HG03439 (cell line): ENCODE measurements around the gene USP28.
"Not testable (repeated sequence)": the region's sequence is repeated elsewhere in the genome, so short reads cannot be mapped to it uniquely, and the experiment has no call there.

Experiments
- ATAC-seq: cut with Tn5 transposase; IDR thresholded peaks from one replicate; pipeline ENCODE4 v1.9.1; 2021; ENCODE audit warnings: mild to moderate bottlenecking, moderate library complexity; ENCODE audit not compliant: unreplicated experiment

Gene USP28

GRCh38 chr11:113779496-113779895, 95.9 kb downstream of the USP28 start, which contains the start of gene CLDN25:
TSS of gene CLDN25 (plus strand) at chr11:113779796. CDS start at chr11:113779796, 0 bp downstream.
- ATAC-seq = no peak

GRCh38 chr11:113778111-113778910, 97.1 kb downstream of the USP28 start:
- ATAC-seq = no peak

- ATAC-seq = no peak
Observed at GRCh38 chr11:113774174-113774503, 101.2 kb downstream of the USP28 start.

GRCh38 chr11:113773416-113774173, 101.8 kb downstream of the USP28 start, which contains the start of gene ZW10:
TSS of gene ZW10 (minus strand) at chr11:113773692. CDS start at chr11:113773666, 26 bp downstream.
- ATAC-seq = peak; percentile 97

- no peak for ATAC-seq
Observed at GRCh38 chr11:113773092-113773415, 102.3 kb downstream of the USP28 start.

- no peak for ATAC-seq
Observed at GRCh38 chr11:113771964-113772363, 103.4 kb downstream of the USP28 start.

- no peak for ATAC-seq
Observed at GRCh38 chr11:113764527-113765219, 110.7 kb downstream of the USP28 start.

GRCh38 chr11:113763040-113763439, 112.3 kb downstream of the USP28 start:
- ATAC-seq = not testable (repeated sequence)

- no peak for ATAC-seq
Observed at GRCh38 chr11:113760241-113760640, 115.1 kb downstream of the USP28 start.

GRCh38 chr11:113752932-113753331, 122.4 kb downstream of the USP28 start:
- no peak for ATAC-seq
